ENCODE measurements around the gene PLCD1.
A peak's percentile ranks its signal among the peaks of the same experiment; 100 is the strongest.

The PLCD1 gene

GRCh38 chr3:38002940-38003339 lies 26.5 kb downstream of the PLCD1 start:
- TF ChIP-seq CTCF (IDR thresholded peaks at IDR 0.05; ENCODE audit: borderline replicate concordance, insufficient read depth, low read depth, low read length): no peak

GRCh38 chr3:38002291-38002876 lies 27.1 kb downstream of the PLCD1 start:
- no peak for TF ChIP-seq CTCF (IDR thresholded peaks at IDR 0.05; ENCODE audit: borderline replicate concordance, insufficient read depth, low read depth, low read length)
- no peak overlapping the region for H3K4me3 ChIP-seq (ENCODE audit: low read depth, low read length)

More at GRCh38 chr3:38002940-38003339, 26.5 kb downstream of the PLCD1 start:
- H3K4me3 ChIP-seq (ENCODE audit: low read depth, low read length): no peak overlapping the region

GRCh38 chr3:38001456-38002081 lies 27.9 kb downstream of the PLCD1 start:
- TF ChIP-seq CTCF (IDR thresholded peaks at IDR 0.05; ENCODE audit: borderline replicate concordance, insufficient read depth, low read depth, low read length): peak; percentile 28; the same call in 1 of the 2 replicates

GRCh38 chr3:38000965-38001455 lies 28.4 kb downstream of the PLCD1 start:
- no peak overlapping the region for H3K4me3 ChIP-seq (ENCODE audit: low read depth, low read length)

More at GRCh38 chr3:38001456-38002081, 27.9 kb downstream of the PLCD1 start:
- H3K4me3 ChIP-seq (ENCODE audit: low read depth, low read length): no peak overlapping the region

GRCh38 chr3:38000242-38000916 lies 29.1 kb downstream of the PLCD1 start:
- H3K4me3 ChIP-seq (ENCODE audit: low read depth, low read length): no peak overlapping the region
- no peak for TF ChIP-seq CTCF (IDR thresholded peaks at IDR 0.05; ENCODE audit: borderline replicate concordance, insufficient read depth, low read depth, low read length)

More at GRCh38 chr3:38000965-38001455, 28.4 kb downstream of the PLCD1 start:
- no peak for TF ChIP-seq CTCF (IDR thresholded peaks at IDR 0.05; ENCODE audit: borderline replicate concordance, insufficient read depth, low read depth, low read length)

- H3K4me3 ChIP-seq (ENCODE audit: low read depth, low read length): no peak overlapping the region
- TF ChIP-seq CTCF (IDR thresholded peaks at IDR 0.05; ENCODE audit: borderline replicate concordance, insufficient read depth, low read depth, low read length): no peak
These were observed 29.6 kb downstream of the PLCD1 start for GRCh38 chr3:37999836-38000235.

Data from GM12875 (cell line).